ENCODE results near the gene ELF2.
"Not testable (repeated sequence)": the region's sequence is repeated elsewhere in the genome, so short reads cannot be mapped to it uniquely, and the experiment has no call there.

ELF2 gene

GRCh38 chr4:139015948-139016471 lies 161.0 kb downstream of the ELF2 start:
- DNase-seq, result peak; percentile 51

DNA sequence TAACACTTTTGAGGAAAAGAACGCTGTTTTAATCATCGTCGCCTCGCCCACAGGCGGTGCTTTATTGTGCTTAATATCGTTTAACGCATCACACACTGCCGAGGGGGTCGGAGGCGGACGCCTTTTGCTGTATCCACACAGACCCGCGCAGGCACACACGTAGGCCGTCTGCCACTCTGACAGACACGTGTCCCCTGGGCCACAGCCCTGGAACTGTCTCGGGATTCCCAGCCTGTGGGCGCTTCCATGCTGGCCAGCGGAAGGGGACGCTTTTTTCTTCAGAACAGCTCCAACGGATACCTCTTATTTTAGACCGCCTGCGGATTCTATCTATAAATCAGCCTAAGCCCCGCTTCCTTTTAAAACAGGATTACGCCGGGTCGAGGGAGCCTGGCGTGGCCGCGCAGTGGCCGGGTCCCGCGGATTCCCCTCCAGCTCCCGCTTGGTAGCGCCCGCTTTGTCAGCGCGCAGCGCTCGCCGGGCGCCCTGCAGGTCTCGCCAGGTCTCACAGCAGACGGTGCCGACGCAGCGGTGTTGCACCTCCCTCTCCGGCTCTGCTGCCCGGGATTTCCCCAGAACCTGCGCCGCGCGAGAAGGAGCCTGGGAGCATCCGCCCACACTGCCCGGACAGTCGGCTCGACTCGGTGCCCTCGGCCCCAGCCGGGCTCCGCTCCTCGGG lies 161.6 kb downstream of the ELF2 start, which contains the start of gene NOCT:
Gene NOCT (plus strand): TSS at position 513 of the 679 bp plus-strand sequence. CDS start 201 bp downstream, outside the sequence.
- DNase-seq, result peak; percentile 96

GRCh38 chr4:139014371-139015268 lies 162.4 kb downstream of the ELF2 start:
- DNase-seq, result peak; percentile 87

GRCh38 chr4:139011225-139011950 lies 165.6 kb downstream of the ELF2 start:
- DNase-seq, result no peak

DNA sequence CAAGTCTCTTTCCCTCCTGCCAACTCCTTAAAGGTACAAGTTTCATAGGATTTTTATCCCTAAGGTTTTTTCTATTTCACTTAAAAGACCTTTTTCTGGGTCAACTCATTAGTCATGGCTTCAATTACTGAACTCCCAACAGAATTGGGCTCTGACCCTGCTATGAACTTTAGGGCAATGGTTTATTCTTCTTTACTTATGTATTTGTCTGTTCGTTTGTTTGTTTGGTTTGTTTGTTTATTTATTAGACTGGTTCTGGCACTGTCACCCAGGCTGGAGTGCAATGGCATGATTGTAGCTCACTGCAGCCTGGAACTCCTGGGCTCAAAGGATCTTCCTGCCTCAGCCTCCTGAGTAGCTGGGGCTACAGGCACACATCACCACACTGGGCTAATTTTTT lies 167.3 kb downstream of the ELF2 start:
- no peak for DNase-seq

DNA sequence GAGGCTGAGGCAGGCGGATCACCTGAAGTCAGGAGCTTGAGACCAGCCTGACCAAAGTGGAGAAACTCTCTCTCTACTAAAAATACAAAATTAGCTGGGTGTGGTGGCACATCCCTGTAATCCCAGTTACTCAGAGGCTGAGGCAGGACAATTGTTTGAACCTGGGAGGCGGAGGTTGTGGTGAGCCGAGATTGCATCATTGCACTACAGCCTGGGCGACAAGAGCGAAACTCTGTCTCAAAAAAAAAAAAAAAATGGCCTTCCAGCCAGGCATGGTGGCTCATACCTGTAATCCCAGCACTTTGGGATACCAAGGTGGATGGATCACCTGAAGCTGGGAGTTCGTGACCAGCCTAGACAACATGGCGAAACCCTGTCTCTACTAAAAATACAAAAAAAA lies 168.7 kb downstream of the ELF2 start:
- not testable (repeated sequence) for DNase-seq

- DNase-seq, result no peak
Observed at GRCh38 chr4:139007640-139008039, 169.4 kb downstream of the ELF2 start.
